Measurements from ENCODE around the gene NOS1.

GRCh38 chr12:117159674-117160073 lies 201.8 kb downstream of the NOS1 start:
- TF ChIP-seq CTCF (IDR thresholded peaks at IDR 0.05) (no peak), EZH2 (IDR thresholded peaks at IDR 0.05) (no peak)
